HG03571 (cell line): ENCODE measurements around the gene OR4F16.
"Not testable (repeated sequence)": the region's sequence is repeated elsewhere in the genome, so short reads cannot be mapped to it uniquely, and the experiment has no call there.

Source experiments
- ATAC-seq: cut with Tn5 transposase; IDR thresholded peaks from one replicate; pipeline ENCODE4 v1.9.1; 2021; ENCODE audit not compliant: unreplicated experiment

OR4F16 gene, protein sequence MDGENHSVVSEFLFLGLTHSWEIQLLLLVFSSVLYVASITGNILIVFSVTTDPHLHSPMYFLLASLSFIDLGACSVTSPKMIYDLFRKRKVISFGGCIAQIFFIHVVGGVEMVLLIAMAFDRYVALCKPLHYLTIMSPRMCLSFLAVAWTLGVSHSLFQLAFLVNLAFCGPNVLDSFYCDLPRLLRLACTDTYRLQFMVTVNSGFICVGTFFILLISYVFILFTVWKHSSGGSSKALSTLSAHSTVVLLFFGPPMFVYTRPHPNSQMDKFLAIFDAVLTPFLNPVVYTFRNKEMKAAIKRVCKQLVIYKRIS

GRCh38 chr1:686554-686953 lies at the start of gene OR4F16:
Gene OR4F16, minus strand, starts transcription at chr1:686654. Its CDS starts 0 bp downstream, at chr1:686654.
- ATAC-seq: not testable (repeated sequence)

- ATAC-seq: not testable (repeated sequence)
Observed at GRCh38 chr1:733649-734048, 47.2 kb upstream of the OR4F16 start.

GRCh38 chr1:727040-727439 lies 40.6 kb upstream of the OR4F16 start:
- not testable (repeated sequence) for ATAC-seq
